HL-60 (cell line): ENCODE results near the gene TAB2.
A peak's percentile ranks its signal among the peaks of the same experiment; 100 is the strongest.

Source experiments
- DNase-seq, 2 experiments: peaks; one replicate each; pipeline ENCODE4 v3.0.0-alpha.2; 2010 to 2020; ENCODE audit warnings: low read depth in 1 of 2, low spot score in 1 of 2
- H3K27ac ChIP-seq: fragments of 250-450 bp; sonication (Bioruptor Pico); replicated peaks from 2 replicates; pipeline ENCODE4 v1.5.1; 2020; ENCODE audit warnings: mild to moderate bottlenecking, moderate library complexity
- H3K27me3 ChIP-seq: fragments of 250-450 bp; sonication (Bioruptor Pico); 2 replicates; pipeline ENCODE4 v1.5.1; 2021; ENCODE audit warnings: mild to moderate bottlenecking, moderate library complexity; ENCODE audit not compliant: insufficient read depth, poor library complexity, severe bottlenecking
- H3K4me3 ChIP-seq: replicated peaks from 2 replicates; pipeline ENCODE4 v1.5.1; 2011; ENCODE audit warnings: mild to moderate bottlenecking, control low read depth, low read length; ENCODE audit not compliant: insufficient read depth
- GABPA ChIP-seq: IDR thresholded peaks from 2 replicates; pipeline ENCODE4 v1.6.1; 2012; ENCODE audit warnings: low read depth
- POLR2AphosphoS5 ChIP-seq: IDR thresholded peaks from 2 replicates; pipeline ENCODE4 v1.6.1; 2012; ENCODE audit warnings: low read depth
- SPI1 ChIP-seq: IDR thresholded peaks from 2 replicates; pipeline ENCODE4 v1.6.1; 2012; ENCODE audit warnings: low read depth, mild to moderate bottlenecking, borderline replicate concordance
- TF ChIP-seq, protein P1 (sequence below): IDR thresholded peaks from 2 replicates; pipeline ENCODE4 v1.6.1; 2012; ENCODE audit warnings: low read depth; ENCODE audit not compliant: insufficient replicate concordance
- TF ChIP-seq, protein P2 (sequence below): IDR thresholded peaks from one replicate; pipeline ENCODE4 v1.5.1; 2011; ENCODE audit warnings: low read length, control low read depth, inconsistent platforms; ENCODE audit not compliant: insufficient read depth

Gene TAB2

DNA sequence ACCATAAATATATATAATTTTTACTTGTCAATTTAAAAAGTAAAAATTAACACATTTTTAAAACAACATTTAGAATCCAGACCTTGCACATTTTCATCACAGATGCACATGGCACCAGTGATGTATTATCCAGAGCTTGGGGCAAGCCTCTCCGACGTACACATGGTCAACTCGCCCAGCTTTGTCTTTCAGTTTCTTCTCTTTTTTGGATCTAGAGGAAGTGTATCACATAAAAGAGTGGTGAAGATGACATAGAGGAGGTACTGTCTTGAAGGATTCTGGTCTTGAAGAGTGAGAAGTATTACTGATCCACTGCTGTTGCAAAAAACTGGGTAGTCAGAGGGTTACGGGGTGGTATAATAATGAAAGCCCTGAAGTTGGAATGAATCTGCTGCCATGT is 46.9 kb upstream of the TAB2 start:
- Histone ChIP-seq H3K4me3 (no peak overlapping the region), H3K27ac (no peak overlapping the region), H3K27me3 (no peaks in the 10 kb centered on the region)
- TF ChIP-seq GABPA (no peak), SPI1 (no peak), POLR2AphosphoS5 (no peak)
- TF ChIP-seq, protein P1, sequence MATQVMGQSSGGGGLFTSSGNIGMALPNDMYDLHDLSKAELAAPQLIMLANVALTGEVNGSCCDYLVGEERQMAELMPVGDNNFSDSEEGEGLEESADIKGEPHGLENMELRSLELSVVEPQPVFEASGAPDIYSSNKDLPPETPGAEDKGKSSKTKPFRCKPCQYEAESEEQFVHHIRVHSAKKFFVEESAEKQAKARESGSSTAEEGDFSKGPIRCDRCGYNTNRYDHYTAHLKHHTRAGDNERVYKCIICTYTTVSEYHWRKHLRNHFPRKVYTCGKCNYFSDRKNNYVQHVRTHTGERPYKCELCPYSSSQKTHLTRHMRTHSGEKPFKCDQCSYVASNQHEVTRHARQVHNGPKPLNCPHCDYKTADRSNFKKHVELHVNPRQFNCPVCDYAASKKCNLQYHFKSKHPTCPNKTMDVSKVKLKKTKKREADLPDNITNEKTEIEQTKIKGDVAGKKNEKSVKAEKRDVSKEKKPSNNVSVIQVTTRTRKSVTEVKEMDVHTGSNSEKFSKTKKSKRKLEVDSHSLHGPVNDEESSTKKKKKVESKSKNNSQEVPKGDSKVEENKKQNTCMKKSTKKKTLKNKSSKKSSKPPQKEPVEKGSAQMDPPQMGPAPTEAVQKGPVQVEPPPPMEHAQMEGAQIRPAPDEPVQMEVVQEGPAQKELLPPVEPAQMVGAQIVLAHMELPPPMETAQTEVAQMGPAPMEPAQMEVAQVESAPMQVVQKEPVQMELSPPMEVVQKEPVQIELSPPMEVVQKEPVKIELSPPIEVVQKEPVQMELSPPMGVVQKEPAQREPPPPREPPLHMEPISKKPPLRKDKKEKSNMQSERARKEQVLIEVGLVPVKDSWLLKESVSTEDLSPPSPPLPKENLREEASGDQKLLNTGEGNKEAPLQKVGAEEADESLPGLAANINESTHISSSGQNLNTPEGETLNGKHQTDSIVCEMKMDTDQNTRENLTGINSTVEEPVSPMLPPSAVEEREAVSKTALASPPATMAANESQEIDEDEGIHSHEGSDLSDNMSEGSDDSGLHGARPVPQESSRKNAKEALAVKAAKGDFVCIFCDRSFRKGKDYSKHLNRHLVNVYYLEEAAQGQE = no peak
- TF ChIP-seq, protein P2, sequence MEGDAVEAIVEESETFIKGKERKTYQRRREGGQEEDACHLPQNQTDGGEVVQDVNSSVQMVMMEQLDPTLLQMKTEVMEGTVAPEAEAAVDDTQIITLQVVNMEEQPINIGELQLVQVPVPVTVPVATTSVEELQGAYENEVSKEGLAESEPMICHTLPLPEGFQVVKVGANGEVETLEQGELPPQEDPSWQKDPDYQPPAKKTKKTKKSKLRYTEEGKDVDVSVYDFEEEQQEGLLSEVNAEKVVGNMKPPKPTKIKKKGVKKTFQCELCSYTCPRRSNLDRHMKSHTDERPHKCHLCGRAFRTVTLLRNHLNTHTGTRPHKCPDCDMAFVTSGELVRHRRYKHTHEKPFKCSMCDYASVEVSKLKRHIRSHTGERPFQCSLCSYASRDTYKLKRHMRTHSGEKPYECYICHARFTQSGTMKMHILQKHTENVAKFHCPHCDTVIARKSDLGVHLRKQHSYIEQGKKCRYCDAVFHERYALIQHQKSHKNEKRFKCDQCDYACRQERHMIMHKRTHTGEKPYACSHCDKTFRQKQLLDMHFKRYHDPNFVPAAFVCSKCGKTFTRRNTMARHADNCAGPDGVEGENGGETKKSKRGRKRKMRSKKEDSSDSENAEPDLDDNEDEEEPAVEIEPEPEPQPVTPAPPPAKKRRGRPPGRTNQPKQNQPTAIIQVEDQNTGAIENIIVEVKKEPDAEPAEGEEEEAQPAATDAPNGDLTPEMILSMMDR = no peak
- no peak for DNase-seq

DNA sequence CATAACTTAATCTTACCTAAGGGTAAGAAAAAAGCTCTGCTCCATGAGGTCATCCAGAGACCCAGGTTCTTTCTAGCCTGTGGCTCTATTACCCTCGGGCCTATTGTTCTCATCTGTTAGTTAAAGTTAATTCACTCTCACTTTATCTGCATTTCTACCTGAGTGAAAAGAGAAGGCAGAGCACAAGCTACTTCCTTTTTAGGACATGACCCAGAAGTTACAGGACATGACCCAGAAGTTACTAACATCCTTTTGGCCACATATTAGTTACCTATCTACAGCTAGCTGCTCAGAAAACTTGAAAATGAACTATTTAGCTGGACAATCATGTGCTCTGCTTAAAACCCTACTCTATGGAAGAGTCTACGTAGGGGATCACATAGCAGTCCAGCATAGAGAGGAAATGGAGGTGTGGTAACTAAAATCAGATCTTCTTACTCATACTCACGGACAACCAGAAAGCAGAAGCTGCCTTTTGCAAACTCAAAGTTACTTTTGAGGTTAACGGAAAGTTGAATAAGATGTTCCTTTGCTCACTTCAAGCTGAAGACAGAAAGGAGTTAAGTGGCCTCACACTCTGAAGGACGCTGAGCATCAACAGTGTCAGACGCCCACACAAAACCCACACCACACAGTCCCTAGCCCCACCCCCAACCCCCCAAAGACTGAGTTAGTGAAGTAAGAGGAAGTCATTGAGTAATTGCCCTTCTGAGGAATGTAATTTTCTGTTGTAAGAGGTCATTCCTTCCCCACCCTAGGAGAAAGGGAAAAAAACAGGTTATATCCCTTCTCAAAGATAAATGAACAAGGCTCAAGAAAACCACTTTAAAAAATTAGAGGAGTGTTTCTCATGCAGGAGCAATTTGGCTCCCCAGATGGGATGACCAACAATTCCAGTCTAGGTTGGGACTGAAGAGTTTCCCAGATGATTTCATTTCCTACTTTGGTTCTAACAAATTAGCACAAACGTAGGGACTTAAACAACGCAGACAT is 45.9 kb upstream of the TAB2 start:
- Histone ChIP-seq H3K27ac (peak overlapping the region; percentile 48), H3K27me3 (no peaks in the 10 kb centered on the region), H3K4me3 (no peak overlapping the region)
- peak; percentile 93 for DNase-seq
- TF ChIP-seq SPI1 = peak; percentile 56; the same call in 1 of the 2 replicates
- peak; percentile 62 for TF ChIP-seq POLR2AphosphoS5
- TF ChIP-seq, protein P2 = no peak

DNA sequence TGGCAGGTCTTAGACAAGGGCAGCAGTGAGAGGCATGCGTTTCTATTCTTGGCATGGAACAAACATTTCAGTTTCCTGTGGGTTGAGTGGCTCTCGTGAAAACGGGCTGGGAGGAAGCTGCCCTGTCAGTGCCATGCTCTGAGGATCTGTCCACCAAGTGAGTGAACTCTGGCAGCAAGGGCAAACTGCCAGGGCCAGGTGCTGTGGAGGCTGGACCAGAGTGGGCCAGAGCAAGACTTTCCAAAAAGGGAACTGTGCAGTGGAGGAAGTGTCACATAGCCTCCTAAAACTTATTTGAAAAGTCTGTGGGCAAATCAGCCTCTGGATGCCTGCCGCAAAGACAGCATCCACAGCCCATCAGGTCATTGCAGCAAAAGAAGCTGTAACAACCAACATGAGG is 44.2 kb upstream of the TAB2 start:
- no peak for TF ChIP-seq GABPA
- TF ChIP-seq, protein P1 = no peak
- peak; percentile 69; the same call in 1 of the 2 replicates for TF ChIP-seq POLR2AphosphoS5
- TF ChIP-seq, protein P2 = no peak
- TF ChIP-seq SPI1 = peak; percentile 95
- no peaks in the 10 kb centered on the region for H3K27me3 ChIP-seq
- no peak overlapping the region for H3K4me3 ChIP-seq
- DNase-seq = peak in 1 of 2 experiments; percentile 84
- peak overlapping the region; percentile 34 for H3K27ac ChIP-seq
